ENCODE results near the gene LOXHD1.

- TF ChIP-seq CTCF (IDR thresholded peaks at IDR 0.05; ENCODE audit: insufficient read depth, low read length), result no peak
- no peak for TF ChIP-seq REST (IDR thresholded peaks at IDR 0.05; ENCODE audit: insufficient replicate concordance, low read depth)
- no peak for TF ChIP-seq GABPA (IDR thresholded peaks at IDR 0.05; ENCODE audit: low read depth)
- no peak for TF ChIP-seq POLR2AphosphoS5 (IDR thresholded peaks at IDR 0.05; ENCODE audit: low read depth)
- no peak for TF ChIP-seq SPI1 (IDR thresholded peaks at IDR 0.05; ENCODE audit: borderline replicate concordance, low read depth)
Measured at GRCh38 chr18:46478796-46479195, 178.2 kb downstream of the LOXHD1 start.
